Measurements from ENCODE around the gene FRK. TPM values are rescaled to one million over a fixed set of nuclear protein-coding genes. Genes with fewer than 3 reads are reported as not detected.

Gene FRK
- total RNA-seq, 1 donor from 2014 or later: 8.4 TPM

- no peak for TF ChIP-seq CTCF (IDR thresholded peaks at IDR 0.05)
- Histone ChIP-seq H3K36me3 (no peaks in the 10 kb centered on the region), H3K27me3 (no peaks in the 10 kb centered on the region), H3K9me3 (no peaks in the 10 kb centered on the region), H3K27ac (no peak overlapping the region), H3K4me3 (no peak overlapping the region), H3K4me1 (no peaks in the 10 kb centered on the region)
- no peak for DNase-seq (ENCODE audit: low spot score in 2 of 2)
- intact Hi-C loops (cut with DNase I): no loop called here
Measured at GRCh38 chr6:115905471-115905870, 155.2 kb downstream of the FRK start.

- no peak for TF ChIP-seq CTCF (IDR thresholded peaks at IDR 0.05)
- H3K27ac ChIP-seq: no peak overlapping the region
- H3K36me3 ChIP-seq: no peaks in the 10 kb centered on the region
- no peak overlapping the region for H3K4me3 ChIP-seq
- H3K27me3 ChIP-seq: no peaks in the 10 kb centered on the region
- no peak for DNase-seq (ENCODE audit: low spot score in 2 of 2)
- H3K9me3 ChIP-seq: no peaks in the 10 kb centered on the region
- H3K4me1 ChIP-seq: no peaks in the 10 kb centered on the region
- intact Hi-C loops (cut with DNase I): no loop called here
Measured at GRCh38 chr6:115902436-115902835, 158.3 kb downstream of the FRK start.

- Histone ChIP-seq H3K9me3 (no peaks in the 10 kb centered on the region), H3K36me3 (no peaks in the 10 kb centered on the region), H3K4me1 (no peaks in the 10 kb centered on the region), H3K27me3 (no peaks in the 10 kb centered on the region), H3K4me3 (no peak overlapping the region), H3K27ac (no peak overlapping the region)
- no peak for DNase-seq (ENCODE audit: low spot score in 2 of 2)
- intact Hi-C loops (cut with DNase I): no loop called here
- TF ChIP-seq CTCF (IDR thresholded peaks at IDR 0.05): no peak
Measured at GRCh38 chr6:115901896-115902295, 158.8 kb downstream of the FRK start.

- H3K4me1 ChIP-seq: no peaks in the 10 kb centered on the region
- H3K27ac ChIP-seq: no peak overlapping the region
- no peak for TF ChIP-seq CTCF (IDR thresholded peaks at IDR 0.05)
- H3K36me3 ChIP-seq: no peaks in the 10 kb centered on the region
- no peak for DNase-seq (ENCODE audit: low spot score in 2 of 2)
- intact Hi-C loops (cut with DNase I): loop anchor here (10.0 kb wide), 1 partner anchor 1155 kb away; no protein-coding TSS in a partner anchor
- H3K9me3 ChIP-seq: no peaks in the 10 kb centered on the region
- H3K27me3 ChIP-seq: no peaks in the 10 kb centered on the region
- no peak overlapping the region for H3K4me3 ChIP-seq
Measured at GRCh38 chr6:115899730-115900282, 160.9 kb downstream of the FRK start.

- Histone ChIP-seq H3K4me3 (no peak overlapping the region), H3K27ac (no peak overlapping the region), H3K36me3 (no peaks in the 10 kb centered on the region), H3K27me3 (no peaks in the 10 kb centered on the region), H3K4me1 (no peaks in the 10 kb centered on the region), H3K9me3 (no peaks in the 10 kb centered on the region)
- intact Hi-C loops (cut with DNase I): loop anchor here (10.0 kb wide), 1 partner anchor 1153 kb away; no protein-coding TSS in a partner anchor
- TF ChIP-seq CTCF (IDR thresholded peaks at IDR 0.05): no peak
- no peak for DNase-seq (ENCODE audit: low spot score in 2 of 2)
Measured at GRCh38 chr6:115898246-115898645, 162.4 kb downstream of the FRK start.
